Stimulated activated CD8-positive, alpha-beta memory T cell treated with anti-CD3 and anti-CD28 coated beads, Interleukin-4, amount 100 ng/mL, for 1 hour (primary cell): ENCODE data around the gene MISFA.
A peak's percentile ranks its signal among the peaks of the same experiment; 100 is the strongest.
"Not testable (repeated sequence)": the region's sequence is repeated elsewhere in the genome, so short reads cannot be mapped to it uniquely, and the experiment has no call there.

ENCODE experiments used
- DNase-seq, 2 donors: peaks; one replicate each; pipeline ENCODE4 v3.0.0-alpha.2; 2020; ENCODE audit warnings: low read depth in 2 of 2, low spot score in 1 of 2

Gene MISFA

DNA sequence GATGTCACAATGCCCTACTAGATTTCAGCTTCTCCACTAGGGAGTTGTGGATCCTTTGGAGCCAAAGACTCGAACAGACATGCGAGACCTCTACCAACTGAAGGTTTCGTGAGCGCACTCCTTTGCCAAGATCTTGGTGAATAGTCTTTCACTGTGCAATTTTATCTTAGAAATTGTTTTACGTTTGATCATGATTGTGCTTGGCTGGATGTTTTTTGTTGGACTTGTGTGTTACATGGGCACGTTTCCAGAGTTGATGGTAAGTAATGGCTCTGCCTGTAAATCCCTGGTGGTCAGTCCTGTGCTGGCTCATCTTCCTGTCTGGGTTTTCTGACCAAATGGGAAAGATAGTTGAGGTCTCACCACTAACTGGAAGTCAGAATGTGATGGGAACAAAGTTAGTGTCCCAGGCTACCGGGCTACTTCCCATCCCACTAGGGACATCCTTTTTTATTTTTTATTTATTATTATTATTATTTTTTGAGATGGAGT, at the start of gene MISFA:
TSS of gene MISFA (plus strand) at position 51 of the 492 bp plus-strand sequence. CDS start at position 191, 140 bp downstream.
- no peak for DNase-seq

DNA sequence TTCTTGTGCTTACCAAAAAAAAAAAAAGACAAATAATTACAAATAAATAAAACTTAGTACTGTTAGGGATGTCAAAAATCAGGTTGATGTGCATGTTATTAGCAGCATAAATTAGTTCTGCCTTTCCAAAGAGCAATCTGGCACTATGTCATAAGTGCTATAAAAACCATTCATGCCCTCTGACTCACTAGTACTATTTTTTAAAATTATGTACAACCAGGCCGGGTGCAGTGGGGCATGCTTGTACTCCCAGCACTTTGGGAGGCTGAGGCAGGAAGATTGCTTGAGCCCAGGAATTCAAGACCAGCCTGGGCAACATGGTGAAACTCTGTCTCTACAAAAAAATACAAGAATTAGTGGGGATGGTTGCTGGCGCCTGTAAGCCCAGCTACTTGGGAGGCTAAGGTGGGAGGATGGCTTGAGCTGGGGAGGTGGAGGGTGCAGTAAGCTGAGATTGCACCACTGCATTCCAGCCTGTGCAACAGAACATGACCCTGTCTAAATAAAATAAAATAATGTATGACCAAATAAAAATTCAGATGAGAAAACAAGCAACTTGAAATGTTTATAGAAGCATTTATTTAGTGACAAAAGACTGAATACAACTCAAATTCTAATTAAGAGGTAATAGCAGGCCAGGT, 36.4 kb upstream of the MISFA start:
- no peak for DNase-seq

DNA sequence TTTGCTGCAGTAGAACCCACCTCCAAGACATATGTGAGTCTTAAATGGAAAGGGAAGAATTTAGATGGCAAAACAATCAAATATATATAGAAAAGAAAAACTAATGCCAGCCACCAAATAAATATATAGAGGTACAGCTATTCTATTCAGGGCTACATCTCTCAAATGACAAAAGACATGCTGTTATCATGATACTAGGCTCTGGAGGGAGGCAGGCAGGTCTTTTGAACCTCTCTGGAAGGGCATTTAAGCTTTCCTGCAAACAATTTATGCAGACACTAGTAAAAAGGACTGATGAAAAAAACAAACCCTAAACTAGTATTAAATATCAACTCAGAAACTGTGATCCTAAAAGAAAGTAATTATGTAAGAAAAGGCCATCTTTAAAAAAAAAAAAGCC, 35.4 kb upstream of the MISFA start:
- DNase-seq = no peak

DNA sequence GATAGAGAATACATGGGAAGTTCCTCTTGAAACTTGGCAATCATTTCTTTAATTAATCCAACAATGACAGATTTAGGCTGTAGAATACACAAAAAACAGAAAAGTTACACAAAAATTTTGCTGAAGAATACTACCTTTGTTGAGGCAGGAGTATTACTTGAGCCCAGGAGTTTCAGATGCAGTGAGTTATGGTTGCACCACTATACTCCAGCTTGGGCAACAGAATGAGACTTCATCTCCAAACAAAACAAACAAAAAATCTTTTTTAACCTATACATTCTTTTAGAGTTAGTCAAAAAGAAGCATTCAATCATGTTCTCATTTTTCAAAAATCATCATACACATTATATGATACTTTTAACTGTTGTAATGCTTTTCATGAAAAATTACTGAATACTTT, 33.2 kb upstream of the MISFA start:
- DNase-seq = no peak

DNA sequence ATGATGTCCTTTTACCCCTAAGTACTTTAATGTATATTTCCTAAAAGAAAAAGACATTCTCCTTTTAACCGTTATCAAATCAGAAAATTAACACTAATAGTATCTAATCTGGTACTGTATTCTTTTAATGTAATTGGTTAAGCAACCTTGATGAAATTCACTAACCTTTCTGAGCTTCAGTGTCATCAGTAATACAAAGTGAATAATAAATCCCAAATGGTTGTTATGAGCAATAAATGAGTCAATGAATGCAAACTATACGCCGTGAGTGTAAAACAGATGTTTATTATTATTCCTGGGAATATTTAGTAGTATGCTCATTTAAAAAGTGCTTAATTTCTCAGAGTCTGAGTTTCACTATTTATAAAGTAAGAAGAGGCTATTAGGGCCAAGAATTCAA, 32.5 kb upstream of the MISFA start:
- DNase-seq = no peak

DNA sequence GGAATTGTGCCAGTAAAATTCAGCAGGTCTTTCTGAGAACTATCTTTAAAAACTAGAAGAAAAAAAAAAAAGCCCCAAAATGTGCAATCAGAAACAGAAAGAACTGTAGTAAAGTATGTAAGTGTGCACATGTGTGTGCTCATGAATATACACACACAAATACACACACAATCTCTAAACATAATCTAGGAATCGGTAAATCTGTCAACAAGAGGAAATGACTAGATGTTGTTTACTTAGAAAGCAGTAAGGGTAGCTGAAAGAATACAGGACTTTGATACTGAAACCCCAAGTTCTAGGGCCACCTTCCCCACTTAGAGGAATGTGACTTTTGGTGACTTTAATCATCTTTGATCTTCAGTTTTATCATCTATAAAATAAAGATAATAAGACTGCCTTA, 24.2 kb upstream of the MISFA start:
- no peak for DNase-seq

DNA sequence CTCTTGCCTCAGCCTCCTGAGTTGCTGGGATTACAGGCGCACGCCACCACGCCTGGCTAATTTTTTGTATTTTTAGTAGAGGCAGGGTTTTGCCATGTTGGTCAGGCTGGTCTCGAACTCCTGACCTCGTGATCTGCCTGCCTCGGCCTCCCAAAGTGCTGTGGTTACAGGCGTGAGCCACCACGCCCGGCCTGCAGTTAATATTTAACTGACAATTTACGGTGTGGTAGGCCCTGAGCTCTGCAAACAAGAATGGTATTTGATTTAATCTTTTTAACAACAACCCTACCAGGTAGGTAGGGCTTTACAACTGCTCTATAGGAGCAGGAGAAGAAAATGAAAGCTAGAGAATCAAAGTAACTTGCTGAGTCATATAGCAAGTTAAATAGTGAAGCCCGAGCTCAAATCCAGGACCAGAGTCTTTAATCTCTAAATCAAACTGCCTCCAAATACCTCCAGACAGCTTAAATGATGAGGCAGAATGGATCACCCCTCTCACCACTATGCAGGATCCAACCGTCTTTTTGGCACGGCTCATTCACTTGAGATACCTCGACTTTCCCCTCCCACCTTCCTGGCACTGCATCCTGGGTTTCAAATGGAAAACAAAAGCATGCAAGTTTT, 20.5 kb upstream of the MISFA start:
- DNase-seq = no peak

DNA sequence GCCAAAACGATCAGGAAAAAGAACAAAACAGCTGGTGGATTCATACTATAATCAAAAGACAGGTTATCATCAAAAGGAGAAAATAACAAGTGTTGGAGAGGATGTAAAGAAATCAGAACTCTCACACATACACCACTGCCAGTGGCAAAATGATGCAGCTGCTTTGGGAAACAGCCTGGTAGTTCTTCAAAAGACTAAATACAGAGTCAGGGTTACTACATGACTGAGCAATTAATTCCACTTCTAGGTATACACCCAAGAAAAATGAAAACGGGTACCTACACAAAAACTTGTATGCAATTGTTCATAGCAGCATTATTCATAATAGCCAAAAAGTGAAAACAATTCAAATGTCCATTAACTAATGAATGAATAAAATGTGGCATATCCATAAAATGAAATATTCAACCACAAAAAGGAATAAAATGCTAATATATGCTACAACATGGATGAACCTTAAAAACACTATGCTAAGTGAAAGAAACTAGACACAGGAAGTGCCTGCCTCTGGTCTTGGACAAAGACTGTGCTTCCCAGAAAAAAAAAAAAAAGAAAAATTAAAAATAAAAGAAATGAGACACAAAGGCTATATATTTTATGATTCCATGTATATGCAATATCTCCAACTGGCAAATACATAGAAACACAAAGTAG, 19.3 kb upstream of the MISFA start:
- no peak for DNase-seq

DNA sequence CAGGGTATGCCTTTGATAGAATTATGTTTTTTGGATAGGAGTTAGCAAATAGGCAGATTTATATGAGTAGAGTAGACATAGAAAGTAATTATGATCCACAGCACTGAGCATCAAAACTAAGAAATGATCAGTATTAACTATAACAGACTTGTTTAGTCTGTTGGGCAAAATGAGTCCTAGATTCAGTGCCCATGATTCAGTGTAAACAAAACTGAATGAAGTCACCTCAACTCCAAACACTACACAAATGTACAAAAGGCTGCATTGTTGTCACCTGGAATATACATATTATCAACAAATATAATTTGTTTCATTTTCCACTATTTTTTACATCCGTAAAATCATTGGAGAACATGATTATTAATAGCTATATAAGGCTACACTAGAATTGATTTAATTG, 17.8 kb upstream of the MISFA start:
- no peak for DNase-seq

DNA sequence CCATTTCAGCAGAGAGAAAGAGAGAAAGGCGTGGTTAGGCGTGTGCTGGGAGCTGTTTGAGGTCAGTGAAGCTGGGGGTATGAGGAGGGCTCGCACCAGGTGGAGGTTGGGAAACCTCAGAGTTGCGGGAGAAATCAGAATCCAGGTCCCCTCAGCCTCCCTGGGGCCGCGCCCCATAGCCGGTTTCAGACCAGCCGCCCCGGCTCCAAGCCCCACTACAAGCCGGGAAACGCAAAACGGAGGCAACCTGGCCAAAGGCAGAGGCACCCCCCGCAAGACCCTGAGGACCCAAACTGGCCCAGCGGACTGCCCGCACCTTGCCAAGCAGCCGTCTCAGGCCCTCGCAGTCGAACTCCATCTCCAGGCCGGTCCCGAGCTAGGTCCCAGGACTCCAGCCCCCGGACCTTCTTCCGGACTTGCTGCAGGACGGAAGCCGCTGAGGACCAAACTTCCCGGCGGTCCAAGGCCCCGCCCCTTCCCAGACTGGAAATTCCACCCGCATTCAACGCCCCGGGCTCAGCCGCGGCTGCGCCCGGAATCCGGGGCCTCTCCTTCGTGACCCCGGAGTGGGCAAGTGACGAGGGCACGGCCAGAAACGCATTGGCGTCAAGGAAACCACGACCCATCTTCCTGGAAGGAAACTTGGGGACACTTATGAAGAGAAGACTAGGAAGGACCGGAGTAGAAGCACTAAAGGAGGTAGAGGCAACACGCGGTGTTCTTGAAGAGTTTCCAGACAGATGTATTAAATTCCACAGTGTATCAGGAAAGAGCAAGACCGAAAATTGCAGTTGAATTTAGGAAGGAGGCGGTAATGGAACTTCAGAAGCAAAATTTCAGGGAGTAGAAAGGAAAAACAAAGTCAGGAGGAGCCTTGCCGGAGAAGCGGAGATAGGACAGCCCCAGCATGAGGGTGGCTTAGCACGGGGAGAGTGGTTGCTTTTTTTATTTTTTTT, 11.0 kb upstream of the MISFA start, which contains the start of gene UEVLD:
TSS of gene UEVLD (minus strand) at position 438 of the 956 bp plus-strand sequence. CDS start at position 358, 80 bp downstream.
- DNase-seq = peak; percentile 35

DNA sequence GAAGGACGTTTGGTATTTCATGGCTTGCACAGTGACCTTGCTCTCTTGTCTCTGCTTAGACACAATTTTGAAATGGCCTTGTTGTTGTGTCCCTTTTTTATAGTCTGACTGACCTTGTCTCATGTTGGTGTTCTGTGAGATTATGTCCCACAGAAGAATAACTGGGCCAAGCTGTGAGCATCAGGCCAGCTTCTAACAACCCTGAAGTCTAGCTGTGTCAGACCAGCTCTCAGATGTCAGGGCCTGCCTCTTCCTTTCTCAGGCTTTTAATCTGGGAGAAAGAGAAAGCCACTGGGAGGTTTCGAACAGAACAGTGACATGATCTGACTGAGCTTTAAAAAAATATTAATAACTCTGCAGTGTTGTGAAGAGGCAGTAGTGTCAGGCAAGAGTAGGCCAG, 9.0 kb upstream of the MISFA start:
- no peak for DNase-seq

DNA sequence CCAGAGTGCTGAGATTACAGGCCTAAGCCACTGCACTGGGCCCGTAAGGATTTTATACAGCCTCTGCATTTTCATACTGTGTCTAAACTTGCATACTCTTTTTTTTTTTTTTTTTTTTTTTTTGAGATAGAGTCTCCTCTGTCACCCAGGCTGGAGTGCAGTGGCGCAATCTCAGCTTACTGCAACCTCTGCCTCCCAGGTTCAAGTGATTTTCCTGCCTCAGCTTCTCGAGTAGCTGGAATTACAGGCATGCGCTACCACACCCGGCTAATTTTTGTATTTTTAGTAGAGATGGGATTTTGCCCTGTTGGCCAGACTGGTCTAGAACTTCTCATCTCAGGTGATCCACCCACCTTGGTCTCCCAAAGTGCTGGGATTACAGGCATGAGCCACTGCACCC, 5.5 kb upstream of the MISFA start:
- not testable (repeated sequence) for DNase-seq

DNA sequence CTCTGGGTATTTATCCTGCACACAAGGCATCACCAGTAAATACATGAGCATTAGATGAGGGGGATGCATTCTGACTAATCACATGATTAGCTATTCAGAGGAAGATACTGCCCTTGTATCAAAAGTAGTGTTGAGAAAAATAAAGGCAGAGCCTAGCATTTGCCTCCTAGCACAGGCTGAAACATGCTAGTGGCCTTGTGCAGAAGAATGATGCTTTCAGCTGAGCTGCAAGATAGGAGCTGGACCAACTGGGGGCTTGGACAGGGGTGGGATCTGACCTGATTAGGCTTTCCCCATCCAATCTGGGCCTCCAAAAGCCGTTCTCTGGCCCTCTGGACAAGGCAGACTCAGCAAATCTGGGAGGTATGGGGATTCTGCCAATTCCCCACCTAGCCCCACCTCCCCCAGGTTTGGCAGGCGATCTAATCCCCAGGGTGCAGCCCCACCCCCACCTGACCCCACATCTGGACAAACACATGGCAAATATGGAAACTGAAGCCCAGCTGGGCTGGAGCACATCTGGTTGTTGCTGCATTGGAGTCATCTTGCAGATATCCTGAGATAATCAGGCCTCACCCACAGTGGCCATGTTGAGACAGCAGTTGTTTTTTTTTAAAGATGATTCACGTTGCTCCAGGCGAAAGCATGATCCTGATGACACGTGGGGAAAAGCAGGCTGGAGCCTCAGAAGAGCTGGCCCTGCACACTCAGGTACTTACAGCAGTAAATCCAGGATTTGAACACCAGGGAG, 4.4 kb upstream of the MISFA start:
- no peak for DNase-seq

DNA sequence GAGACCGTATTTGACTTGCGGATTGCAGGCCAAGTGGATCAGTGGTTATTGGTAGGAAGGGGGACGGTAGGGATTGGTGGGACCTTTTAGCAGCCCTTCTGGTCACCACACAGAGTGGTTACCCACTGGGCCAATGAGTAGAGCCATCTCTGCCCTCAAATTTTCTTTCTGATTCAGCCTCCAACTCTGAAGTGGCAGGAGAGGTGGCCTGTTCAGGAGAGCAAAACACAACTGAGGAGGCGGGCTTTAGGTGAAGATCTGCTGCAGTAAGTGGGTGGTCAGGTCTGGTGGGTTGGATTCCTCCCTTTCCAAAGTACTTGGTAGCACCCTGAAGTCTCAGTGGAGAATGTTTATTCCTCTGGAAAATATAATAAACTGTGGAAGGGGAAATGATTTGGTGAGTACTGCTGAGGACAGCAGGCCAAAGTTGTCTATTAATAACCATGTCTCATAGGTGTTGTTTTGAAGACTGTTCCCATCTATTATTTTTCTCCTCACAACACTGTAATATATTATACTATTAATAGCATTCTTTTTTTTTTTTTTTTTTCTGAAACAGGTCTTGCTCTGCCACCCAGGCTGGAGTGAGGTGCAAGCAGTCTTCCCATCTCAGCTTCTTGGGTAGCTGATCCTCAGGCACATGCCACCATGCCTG, 1.5 kb downstream of the MISFA start:
- DNase-seq = no peak

DNA sequence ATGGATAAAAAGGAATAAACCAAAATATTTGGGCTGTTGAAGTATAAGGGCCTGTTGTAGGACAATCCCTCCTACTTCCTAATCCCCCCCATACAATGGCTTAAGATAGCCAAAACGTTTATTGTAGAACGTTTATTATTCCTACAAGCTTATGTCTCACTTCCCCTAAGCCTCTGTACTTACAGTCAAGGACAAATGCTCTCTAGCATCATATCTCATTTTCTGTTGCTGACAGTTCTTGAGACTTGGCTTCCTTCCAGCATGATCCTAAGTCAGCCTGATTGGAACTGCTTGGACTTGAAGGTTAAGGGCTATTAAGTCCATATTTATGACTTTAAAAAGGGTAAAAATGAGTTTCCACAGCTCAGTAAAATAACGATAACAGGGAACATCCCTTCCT, 8.8 kb downstream of the MISFA start:
- DNase-seq = no peak

DNA sequence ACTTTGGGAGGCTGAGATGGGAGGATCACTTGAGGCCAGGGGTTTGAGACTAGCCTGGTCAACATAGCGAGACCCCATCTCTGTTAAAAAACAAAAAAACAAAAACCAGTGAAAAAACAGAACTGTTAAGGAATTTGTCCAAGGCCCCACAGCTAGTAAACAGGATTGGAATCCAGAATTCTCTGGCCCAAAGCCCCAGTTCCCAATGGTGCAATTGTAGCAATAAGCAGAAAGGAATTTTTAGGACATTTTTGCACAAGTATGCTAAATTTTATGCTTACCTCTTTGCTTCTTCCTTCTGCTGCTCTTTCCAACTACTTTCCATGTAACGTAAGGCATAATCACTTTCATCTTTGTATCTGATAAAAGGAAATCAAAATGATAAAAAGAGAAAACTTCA, 11.6 kb downstream of the MISFA start:
- DNase-seq = no peak

DNA sequence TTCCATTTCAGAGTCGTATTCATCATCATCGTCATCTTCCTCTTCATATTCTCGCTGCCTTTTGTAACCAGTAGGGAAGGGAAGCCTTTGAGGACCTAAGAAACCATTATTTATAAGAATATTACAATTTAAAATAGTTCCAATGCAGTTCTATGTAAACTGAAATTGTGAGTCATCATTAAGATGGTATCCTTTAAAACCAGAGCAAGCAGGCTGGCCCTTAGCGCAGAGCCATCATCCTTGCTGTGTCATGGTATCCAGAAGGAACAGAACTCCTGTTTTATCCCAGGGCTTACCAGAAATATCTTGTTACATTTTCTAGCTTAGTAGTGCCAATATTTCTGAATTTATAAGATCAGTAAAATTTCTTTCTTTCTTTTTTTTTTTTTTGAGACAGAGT, 12.8 kb downstream of the MISFA start:
- no peak for DNase-seq

DNA sequence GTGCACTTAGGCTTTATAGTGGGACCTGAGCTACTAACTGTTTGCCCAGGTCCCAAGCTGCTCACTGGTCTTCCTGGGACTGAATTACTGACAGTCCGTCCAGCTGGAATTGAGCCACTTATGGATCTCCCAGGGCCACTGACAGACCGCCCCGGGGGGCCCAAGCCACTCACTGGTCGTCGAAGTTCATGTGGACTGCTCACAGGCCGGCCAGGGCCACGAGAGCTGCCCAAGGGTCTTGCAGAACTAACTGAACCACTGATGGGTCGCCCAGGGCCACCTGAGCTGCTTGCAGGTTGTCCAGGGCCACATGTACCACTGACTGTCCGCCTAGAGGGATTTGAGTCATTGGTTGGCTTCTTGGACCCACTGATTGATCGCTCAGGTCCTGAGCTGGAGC, 15.1 kb downstream of the MISFA start:
- DNase-seq = no peak

DNA sequence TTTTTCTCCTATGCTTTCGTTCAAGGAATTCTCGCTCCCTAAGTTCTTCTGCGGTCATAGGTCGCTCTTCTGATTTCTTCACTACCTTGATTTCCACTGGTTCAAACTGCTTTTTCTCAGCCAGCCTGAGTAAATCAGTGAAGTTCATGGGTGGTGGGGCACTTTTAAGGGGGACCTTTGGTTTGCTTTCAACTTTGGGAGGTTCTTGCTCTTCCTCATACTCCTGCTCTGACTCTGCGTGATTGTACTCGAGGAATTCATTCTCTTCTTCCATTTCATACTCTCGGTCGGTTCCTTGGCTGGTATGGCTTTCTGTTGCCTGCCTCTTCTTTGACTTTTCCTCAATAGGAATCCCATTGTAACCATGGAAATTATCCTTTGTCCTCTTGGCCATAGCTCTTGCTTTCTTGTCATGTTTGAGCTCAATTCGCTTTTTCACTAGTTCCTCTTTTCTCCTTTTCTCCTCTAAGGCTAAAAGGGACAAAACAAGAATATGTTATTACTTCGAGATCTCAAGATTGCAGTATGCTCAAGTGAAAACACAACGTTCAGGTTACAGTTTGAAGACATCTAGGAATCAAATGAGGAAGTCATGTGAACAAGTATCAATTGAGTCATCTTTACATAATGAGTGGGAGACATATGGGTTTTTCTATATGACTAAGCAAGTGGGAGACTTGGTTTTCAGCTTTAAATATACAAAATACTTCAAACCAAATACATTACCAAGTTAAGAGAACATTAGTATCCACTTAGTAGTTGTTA, 16.2 kb downstream of the MISFA start:
- DNase-seq = no peak
